Activated CD4-positive, alpha-beta T cell treated with anti-CD3 and anti-CD28 coated beads, Interleukin-2, Interleukin-6, amounts not matched to agents 100 ng/mL and 50 ng/mL, durations not matched to agents 16 hours and 8 hours (primary cell): ENCODE data around the gene UGT2B28.
"Not testable (repeated sequence)": the region's sequence is repeated elsewhere in the genome, so short reads cannot be mapped to it uniquely, and the experiment has no call there.

ENCODE experiments used
- DNase-seq: peaks from one replicate; pipeline ENCODE4 v3.0.0-alpha.2; 2020

The UGT2B28 gene

DNA sequence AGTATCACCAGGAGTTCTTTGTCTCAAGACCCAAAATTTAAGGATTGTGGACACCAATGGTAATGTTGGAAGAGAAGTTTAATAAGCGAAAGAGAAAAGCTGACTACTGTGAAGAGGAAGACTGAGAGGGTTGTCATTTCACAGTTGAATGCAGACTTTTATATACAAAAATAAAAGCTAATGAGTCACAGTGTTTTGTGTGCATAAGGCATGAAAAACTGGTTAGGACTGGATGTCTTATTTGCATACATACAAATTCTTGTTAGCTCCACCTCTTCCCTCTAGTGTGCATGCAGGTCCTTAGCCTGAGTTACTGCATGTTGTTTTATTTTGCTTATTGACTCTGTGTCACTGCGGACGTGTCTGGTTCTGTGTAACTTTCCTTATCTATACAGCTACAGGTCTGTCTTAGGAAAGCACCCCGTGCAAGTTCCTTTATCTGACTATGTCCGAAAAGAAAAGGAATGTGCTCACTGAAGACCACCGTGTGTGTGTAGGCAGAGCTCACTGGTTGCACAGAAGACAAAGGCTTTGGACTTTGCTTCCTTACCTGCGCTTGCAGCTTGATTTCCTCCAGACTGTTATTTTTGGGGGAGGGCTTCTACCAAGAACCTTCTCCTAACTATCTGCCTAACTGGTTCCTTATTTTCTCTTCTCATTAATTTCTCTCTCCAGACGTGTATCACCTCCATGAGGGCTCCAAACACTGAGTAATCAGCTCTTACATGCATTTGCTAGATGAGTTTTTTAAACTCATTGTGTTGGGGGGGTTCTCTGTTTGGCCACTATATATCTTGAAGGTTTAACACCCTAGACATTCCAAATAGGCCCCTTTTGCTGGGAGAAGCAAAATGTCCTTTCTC lies 63.5 kb downstream of the UGT2B28 start:
- DNase-seq = not testable (repeated sequence)
